Endothelial cell of umbilical vein (primary cell): ENCODE results near the gene GALNT3.

Experiments
- EZH2 ChIP-seq: IDR thresholded peaks from 2 replicates; pipeline ENCODE4 v1.6.1; 2012; ENCODE audit warnings: borderline replicate concordance, low read depth, mild to moderate bottlenecking, moderate library complexity, low read length, inconsistent platforms; ENCODE audit not compliant: severe bottlenecking
- FOS ChIP-seq: IDR thresholded peaks from 2 replicates; pipeline ENCODE4 v1.6.1; 2011; ENCODE audit warnings: mild to moderate bottlenecking, low read length, moderate library complexity, borderline replicate concordance; ENCODE audit not compliant: insufficient read depth
- GATA2 ChIP-seq: IDR thresholded peaks from 2 replicates; pipeline ENCODE4 v1.7.0; 2011; ENCODE audit warnings: low read depth, mild to moderate bottlenecking, moderate library complexity, mixed read lengths, low read length; ENCODE audit not compliant: insufficient read length, insufficient read depth
- MYC ChIP-seq: IDR thresholded peaks from one replicate; pipeline ENCODE4 v1.6.1; 2011; ENCODE audit warnings: mild to moderate bottlenecking, low read depth, low read length
- POLR2A ChIP-seq: IDR thresholded peaks from 2 replicates; pipeline ENCODE4 v1.6.1; 2012; ENCODE audit warnings: low read depth, mild to moderate bottlenecking, control low read depth, low read length
- POLR2AphosphoS5 ChIP-seq: IDR thresholded peaks from 2 replicates; pipeline ENCODE4 v1.6.1; 2012; ENCODE audit warnings: low read depth, mild to moderate bottlenecking, control low read depth, low read length, moderate library complexity; ENCODE audit not compliant: insufficient read depth
- TF ChIP-seq, protein P1 (sequence below), 2 donors: IDR thresholded peaks; 1 replicate in 1 of 2; 2 replicates in 1 of 2; pipeline ENCODE4 v1.5.1; 2011; ENCODE audit warnings: low read length in 2 of 2, mild to moderate bottlenecking in 2 of 2, moderate library complexity in 2 of 2, control low read depth in 1 of 2, inconsistent platforms in 1 of 2, low read depth in 1 of 2; ENCODE audit not compliant: insufficient read depth in 1 of 2; ENCODE audit errors: extremely low read depth in 1 of 2
- TF ChIP-seq, protein P2 (sequence below): IDR thresholded peaks from 2 replicates; pipeline ENCODE4 v1.6.1; 2011; ENCODE audit not compliant: insufficient read depth, insufficient read length

DNA sequence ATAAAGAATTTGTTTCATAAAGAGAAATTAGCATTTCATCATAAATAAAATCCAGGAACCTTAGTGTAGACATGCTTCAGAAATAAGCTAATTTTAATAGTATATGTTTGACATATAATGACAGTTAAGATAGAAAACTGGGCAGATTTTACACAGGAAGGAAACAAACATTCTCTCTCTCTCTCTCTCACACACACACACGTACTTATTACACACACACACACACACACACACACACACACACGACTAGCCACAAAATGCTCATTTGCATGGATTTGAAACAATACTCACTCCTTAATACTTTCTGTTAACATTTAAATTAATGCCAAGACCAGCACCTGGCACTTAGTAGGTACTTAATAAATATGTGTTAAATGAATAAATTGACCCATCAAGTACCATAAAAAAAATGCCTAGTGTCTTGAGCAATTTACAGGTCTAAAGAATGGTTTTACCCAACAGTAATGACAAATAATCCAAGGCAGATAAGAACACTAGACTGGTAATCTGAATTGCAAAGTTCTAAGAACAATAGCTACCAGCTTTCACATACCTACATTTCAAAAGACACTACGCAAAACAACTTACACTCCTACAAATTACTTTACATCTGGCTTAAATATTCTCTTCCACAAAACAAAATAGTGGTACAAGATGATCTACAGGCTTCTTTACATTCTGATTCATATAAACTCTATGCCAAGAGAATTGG lies 2.9 kb upstream of the GALNT3 start:
- no peak for TF ChIP-seq EZH2
- TF ChIP-seq, protein P1, sequence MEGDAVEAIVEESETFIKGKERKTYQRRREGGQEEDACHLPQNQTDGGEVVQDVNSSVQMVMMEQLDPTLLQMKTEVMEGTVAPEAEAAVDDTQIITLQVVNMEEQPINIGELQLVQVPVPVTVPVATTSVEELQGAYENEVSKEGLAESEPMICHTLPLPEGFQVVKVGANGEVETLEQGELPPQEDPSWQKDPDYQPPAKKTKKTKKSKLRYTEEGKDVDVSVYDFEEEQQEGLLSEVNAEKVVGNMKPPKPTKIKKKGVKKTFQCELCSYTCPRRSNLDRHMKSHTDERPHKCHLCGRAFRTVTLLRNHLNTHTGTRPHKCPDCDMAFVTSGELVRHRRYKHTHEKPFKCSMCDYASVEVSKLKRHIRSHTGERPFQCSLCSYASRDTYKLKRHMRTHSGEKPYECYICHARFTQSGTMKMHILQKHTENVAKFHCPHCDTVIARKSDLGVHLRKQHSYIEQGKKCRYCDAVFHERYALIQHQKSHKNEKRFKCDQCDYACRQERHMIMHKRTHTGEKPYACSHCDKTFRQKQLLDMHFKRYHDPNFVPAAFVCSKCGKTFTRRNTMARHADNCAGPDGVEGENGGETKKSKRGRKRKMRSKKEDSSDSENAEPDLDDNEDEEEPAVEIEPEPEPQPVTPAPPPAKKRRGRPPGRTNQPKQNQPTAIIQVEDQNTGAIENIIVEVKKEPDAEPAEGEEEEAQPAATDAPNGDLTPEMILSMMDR (IDR thresholded peaks at IDR 0.05; ENCODE audit: extremely low read depth in 1 of 2, insufficient read depth in 1 of 2, low read depth in 1 of 2, low read length in 2 of 2) = no peak
- TF ChIP-seq POLR2A = no peak
- TF ChIP-seq POLR2AphosphoS5 = no peak
- no peak for TF ChIP-seq GATA2
- TF ChIP-seq, protein P2, sequence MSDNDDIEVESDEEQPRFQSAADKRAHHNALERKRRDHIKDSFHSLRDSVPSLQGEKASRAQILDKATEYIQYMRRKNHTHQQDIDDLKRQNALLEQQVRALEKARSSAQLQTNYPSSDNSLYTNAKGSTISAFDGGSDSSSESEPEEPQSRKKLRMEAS = no peak
- no peak for TF ChIP-seq FOS
- no peak for TF ChIP-seq MYC
